NCI-H2107 (cell line): ENCODE data around the gene PPP1R3G.

Experiments
- DNase-seq: peaks from one replicate; lab custom pipeline; 2025; lab: John Stamatoyannopoulos, UW

The PPP1R3G gene

DNA sequence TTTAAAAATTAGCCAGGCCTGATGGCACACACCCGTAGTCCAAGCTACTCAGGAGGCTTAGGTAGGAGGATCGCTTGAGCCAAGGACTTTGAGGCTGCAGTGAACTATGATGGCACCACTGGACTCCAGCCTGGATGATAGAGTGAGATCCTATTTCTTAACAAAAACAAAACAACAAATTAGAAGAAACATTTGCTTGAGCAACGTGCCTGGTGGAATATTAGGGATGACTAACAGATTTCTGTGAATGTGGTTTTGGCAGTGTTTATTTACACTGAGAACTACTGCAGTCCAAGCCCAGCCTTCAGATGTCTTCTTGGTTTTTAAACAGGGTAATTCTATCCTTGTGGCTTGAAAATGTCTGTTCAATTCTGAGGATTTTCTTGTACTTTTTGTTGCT lies 9.2 kb downstream of the PPP1R3G start:
- no peak for DNase-seq

DNA sequence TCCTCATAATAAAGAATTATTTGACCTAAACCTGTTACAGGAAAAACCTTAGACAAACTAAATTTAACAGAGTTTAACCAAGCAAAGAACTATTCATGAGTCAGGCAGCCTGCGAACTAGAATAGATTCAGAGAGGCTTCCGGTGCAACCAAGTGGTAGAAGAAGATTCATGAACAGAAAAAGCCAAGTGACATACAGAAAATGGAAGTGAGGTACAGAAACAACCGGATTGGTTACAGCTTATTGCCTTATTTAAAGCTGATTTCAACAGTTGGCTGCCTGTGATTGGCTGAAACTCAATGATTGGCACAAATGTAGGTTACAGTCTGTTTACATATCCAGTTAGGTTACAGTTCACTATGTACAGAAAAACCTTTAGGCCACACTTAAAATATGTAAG lies 10.1 kb downstream of the PPP1R3G start:
- DNase-seq, result no peak

DNA sequence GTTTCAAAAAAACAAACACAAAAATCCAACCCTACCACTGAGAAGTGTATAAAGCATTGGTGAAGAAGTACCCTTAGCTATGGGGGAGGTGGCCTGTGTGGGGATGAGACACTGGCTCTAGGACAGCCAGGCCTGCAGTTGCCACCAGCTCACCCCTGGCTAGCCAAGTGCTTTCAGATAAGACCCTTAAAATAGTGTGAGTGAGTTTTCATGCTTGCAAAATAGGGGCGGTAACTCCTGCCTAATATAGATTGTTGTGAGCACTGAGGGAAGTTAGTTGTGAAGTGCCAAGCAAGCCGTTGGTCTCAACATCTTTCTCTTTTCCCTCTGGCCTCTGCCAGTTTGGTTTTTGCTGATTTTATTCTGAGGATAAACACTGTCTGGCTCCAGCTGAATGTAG lies 11.3 kb downstream of the PPP1R3G start:
- no peak for DNase-seq

DNA sequence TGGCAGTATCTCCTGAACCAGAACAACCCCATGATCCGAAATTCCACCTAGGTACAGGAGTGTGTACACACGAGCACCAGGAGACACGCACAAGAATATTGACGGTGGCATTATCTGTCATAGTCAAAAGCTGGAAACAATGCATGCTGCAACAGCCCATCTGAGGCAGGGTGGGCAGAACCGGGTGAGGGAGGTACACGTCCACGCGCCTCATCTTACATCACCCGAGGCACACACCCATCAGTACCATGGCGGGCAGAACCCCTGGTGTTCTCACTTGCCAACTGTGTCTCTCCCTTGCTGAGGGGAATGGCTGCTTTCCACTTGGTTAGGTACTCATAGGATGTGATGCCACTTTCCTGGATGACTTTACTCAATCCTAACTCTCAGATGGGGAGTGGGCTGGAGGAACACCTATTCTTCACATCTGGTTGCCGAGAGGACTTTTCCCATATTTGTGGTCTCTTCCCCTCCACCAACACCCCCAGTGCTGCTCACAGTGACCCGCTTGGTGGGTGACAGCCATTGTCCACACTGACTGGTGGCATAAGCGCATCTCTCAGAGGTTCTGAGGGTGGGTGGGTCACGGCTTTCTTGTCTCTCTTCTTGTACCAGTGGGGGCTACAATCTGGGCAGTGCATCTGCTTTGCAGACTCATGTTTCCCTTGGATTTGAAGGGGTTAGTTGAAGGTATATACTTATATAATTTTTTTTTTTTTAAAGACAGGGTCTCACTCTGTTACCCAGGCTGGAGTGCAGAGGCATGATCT lies 13.5 kb downstream of the PPP1R3G start:
- DNase-seq, result no peak

DNA sequence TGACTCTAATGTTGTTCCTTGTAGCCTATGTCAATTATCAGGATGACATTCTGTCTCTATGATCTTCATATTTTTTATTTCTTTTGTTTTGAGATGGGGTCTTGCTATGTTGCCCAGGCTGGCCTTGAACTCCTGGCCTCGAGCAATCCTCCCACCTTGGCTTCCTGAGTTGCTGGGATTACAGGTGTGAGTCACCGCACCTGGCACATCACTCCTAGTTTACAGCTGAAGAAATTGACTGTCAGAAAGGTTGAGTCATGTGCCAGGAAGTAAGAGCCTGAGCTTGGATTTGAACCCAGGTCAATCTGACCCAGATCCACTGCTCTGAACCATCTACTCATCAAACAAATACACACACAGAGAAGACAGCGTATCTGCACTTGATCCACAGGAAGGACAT lies 14.4 kb downstream of the PPP1R3G start:
- no peak for DNase-seq

DNA sequence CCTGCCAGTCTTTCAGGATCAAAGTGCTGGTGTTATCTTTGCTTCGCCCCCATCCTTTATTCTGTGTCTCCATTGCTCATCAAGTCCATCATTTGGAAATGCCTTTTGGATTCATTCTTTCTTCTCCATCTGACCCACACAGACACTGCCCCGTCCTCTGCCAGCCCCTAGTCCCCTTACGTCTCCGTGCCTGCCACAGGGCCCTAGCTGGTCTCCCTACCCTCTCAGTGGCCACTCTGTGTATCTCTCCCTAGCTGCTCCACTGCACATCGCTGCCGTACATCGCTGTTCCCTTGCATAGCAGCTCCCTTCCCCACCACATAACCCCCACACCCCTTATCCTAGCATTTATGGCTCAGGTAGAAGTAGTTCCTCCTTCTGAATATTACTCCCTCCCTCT lies 15.7 kb downstream of the PPP1R3G start:
- DNase-seq, result no peak

DNA sequence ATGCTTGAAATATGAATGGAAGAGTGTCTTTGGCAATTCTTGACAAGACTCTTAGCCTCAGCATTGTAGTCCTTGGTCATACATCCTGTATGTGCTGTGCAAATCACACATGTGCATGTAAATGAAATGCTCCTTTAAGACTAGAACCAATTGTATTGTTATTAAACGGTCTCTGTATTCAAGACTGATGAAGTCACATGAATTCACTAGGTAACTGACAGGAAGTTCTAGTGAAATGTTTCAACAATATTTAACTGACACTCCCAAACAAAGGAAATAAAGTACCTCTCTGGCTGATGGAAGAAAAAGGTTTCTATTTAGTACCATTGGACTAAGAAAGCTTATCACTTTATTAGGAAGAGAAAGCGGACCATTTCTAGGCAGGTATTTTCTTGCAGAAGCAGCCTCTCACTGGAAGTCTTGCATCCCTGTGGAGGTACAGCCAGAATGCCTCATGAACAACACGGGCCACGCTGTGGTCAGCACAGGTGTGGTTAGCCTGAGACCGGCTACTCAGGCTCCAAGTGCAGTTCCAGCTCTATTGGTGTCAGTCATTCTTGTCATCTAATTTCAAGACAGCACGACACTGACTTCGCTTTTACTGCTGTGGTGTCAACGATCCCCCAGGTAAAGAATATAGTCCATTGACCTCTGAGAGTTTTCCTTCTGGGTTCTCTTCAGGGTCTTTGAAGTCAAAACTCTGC lies 17.3 kb downstream of the PPP1R3G start:
- no peak for DNase-seq

DNA sequence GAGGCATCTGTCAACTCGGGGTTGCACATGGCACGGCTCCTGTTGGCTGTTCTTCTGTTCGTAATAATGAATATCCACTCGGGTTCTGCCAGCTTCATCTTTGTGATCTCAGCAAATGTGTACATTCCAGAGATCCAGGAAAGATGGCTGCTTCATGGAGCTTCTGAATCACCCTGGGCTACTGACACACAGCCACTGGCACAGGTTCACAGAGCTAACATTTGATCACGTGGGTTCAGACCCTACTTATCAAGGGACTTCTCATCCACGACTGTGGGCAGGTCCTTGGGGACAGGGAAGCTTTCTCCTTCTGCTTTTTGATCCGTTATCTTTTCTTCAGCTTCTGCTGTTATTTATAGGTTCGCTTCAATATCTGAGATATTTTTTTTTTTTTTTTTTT lies 18.1 kb downstream of the PPP1R3G start:
- no peak for DNase-seq

DNA sequence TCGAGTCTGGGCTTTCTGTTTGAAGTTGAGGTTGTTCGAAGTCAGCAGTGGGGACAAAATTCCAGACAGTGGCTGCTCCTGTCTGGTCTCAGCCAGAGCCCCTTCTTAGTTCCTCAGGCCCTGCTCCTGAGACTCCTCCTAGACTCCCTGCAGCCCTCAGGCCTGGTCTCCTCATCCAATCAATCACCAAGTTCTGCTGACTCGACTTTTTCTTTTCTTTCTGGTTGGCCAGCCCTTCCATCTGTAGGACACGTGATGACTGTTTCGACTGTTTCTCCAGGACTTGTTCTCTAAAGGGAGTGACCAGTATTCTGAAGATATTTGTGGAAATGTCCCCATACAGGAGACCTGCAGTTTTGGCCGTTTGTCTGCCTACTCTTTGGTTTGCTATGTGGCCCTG lies 19.5 kb downstream of the PPP1R3G start:
- DNase-seq, result no peak

DNA sequence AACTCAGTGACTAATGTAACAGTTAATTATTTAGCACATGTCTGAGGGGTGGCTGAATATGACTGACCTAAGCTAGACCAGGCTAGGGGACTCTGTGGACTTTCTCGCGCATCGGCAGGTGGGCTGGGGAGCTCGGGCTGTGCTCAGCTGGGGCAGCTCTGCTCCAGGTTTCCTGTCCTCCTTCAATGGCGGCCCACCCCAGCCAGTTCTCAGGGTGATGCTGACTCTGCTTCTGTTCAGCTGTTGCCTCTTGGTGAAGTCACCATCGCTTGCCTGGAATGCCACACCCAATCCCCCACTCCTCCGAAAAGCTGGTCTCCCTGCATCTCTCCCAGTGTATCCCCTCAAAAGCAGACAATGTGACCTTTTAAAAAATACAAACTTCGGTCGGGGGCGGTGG lies 20.0 kb downstream of the PPP1R3G start:
- no peak for DNase-seq

DNA sequence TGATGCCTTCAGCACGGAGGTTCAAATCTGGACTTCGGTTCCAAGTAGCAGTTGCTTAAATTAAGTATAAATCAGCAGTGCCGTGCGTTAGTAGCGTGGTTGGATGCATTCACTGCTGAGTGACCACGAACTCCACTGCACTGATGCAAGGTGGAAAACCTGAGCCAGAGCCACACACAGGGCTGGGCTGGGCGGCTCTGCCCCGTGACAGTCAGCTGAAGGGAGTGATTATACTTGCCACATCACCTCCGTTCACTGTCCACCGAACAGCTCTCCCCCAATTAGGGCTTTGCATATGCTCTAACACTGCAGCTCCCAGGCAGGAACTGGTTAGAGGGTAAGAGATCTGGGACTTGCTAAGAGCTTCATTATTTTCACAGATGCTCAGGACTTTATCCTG lies 22.2 kb downstream of the PPP1R3G start:
- no peak for DNase-seq

DNA sequence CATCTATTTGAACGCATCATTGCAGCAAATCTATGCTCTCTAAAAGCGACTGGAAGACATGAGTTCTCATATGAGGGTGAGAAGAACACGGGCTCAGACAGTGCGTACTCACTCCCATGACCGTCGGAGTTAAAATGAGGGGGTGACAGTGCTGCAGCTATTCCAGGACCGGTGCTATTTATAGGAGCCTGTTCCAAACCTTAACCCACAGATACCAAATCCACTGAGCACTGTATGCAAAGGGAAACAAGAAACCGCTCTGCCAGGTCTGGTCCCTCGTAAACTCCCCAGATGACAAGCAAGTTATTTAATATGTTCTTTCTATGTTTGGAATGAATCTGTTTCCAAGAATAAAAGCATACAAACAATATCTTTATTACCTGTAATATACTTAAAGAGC lies 22.9 kb downstream of the PPP1R3G start:
- no peak for DNase-seq

DNA sequence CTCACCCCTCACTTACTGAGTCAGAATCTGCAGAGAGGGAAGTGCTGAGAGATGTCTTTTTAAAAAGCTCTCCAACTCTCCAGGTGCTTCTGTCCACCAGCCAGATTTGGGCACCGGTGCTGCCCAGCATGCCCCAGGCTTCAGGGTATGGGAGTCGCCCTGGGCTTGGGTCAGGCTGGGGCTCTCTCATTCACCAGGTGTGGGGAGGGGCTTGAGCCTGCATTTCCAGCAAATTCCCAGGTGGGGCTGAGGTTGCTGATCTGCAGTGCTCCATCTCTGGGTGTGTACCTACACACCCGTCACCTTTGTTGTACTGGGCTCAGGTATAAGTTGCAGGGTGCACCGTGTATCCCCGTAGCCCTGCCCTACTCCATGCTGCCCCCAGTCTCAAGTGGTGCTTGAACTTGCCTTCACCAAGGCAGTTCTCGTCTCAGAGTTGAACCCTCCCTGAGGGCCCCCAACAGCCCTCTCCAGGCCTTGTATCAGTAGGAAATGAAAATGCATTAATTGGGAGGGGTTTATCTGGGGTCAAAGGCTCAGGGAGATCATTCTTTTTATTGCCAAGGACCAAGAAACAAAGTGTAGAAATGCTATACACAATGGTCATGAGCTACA lies 23.5 kb downstream of the PPP1R3G start:
- no peak for DNase-seq

DNA sequence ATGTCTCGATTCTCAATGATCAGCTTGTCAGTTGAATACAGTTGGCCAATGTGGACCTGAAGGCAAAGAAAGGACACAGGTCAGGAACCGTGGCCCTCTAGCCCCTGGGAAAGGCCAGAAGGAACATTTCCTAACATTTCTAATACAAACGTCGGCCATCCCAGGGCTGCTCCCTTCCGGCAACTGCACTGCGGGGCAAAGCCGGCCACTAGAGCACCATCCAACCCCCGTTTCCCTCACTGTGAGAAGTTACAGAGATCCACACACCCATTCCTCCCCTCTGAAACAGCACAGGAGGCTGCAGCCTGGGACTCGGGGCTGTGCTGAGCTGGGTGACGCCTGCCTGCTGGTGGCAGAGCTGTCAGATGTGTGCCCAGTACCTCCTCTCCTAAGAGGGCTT lies 24.3 kb downstream of the PPP1R3G start:
- DNase-seq, result no peak

DNA sequence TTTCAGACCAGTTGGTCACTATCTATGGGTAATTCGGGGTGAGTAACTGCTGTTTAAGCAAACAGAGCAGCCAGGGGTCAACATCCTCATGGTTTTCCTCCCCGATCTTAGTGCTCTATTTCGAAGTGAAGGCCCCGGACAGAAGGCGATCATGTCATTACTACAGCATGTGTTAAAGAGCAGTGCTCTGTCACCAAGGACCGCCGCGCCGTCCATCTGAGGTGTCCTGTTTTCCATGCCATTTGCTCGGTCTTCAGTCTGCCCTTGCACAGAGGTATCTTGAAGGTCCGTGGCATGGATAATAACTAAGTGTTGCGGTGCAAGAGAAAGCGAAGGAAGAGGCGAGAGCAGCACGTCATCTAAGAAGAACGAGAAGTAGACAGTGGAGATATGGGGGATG lies 25.1 kb downstream of the PPP1R3G start:
- no peak for DNase-seq

DNA sequence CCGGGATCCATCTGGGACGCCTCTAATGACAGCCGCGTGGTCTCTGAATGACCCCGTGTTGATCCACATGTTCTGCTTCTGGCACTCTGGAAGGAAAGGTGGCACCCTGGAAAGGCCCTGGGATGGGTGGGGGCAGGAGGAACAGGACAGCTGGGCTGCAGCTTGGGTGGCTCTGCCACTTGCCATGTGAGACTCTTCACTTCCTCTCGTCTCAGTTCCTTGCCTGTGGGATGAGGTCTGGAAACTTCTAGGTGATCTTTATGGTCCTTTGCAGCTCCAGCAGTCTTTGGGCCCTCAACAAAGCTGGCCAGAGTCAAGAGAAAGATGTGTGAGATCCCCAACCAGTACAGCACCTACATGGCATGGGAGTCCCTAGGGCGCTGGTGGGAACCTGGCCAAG lies 26.5 kb downstream of the PPP1R3G start:
- no peak for DNase-seq

DNA sequence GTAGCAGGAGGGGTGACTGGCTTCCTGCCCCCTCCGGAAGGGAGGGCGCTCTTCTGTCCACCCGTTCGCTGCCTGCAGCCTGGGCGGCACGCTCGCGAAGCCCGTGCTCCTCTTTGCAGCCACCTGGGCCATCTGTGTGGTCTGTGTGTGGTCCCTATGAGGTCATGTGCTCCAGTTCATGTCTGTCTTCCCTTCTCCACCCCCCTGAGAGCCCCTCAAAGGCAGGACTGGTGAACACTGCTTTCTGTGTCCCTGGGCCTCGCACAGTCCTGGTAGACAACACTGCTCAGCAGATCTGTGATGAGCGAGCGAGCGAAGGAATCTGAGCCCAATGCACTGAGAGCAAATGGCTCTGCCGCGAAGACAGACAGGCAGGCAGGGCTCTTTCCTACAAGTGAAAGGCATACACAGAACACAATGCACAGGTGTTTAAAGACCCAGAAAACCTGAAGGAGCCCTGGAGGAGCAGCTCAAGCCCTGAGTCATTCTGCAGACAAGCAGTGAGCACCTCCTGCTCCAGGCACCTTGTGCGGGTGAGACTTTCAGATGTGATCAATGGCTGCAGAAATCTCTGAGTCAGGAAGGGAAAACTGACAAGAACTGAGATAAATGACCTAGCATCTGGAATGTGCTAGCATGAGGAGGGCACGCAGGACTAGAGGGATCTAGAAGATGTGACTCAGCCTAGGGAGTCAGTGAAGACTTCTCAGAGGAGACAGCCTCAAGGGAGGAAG lies 27.1 kb downstream of the PPP1R3G start:
- DNase-seq, result no peak

DNA sequence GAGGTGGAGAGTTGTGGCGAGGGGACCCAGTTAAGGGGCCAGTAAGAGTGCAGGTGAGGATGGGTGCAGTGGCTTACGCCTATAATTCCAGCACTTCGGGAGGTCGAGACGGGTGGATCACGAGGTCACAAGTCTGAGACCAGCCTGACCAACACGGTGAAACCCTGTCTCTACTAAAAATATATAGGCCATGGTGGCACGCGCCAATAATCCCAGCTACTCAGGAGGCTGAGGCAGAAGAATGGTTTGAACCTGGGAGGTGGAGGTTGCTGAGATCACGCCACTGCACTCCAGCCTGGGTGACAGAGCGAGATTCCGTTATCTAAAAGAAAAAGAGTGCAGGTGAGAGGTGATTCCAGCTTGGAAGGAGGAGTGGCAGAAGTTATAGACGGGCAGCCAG lies 28.0 kb downstream of the PPP1R3G start:
- DNase-seq, result no peak

DNA sequence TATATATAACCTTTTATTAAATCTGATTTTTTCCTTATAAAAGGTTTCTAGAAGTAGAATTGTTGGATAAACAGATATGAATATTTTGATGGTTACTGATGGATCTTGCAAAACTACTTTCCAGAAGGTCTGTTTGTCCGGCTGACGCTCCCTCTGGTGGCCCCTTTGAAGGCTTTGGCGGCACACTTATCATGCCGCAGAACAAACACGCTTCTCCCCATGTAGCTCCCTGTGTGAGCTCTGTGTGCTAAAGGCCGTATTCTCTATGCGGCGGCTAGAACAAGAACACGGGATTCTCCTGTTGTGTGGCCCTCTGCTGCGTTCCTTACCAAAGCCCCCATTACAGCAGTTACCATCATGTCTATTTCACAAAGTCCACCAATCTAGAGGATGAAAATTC lies 30.0 kb downstream of the PPP1R3G start:
- no peak for DNase-seq

DNA sequence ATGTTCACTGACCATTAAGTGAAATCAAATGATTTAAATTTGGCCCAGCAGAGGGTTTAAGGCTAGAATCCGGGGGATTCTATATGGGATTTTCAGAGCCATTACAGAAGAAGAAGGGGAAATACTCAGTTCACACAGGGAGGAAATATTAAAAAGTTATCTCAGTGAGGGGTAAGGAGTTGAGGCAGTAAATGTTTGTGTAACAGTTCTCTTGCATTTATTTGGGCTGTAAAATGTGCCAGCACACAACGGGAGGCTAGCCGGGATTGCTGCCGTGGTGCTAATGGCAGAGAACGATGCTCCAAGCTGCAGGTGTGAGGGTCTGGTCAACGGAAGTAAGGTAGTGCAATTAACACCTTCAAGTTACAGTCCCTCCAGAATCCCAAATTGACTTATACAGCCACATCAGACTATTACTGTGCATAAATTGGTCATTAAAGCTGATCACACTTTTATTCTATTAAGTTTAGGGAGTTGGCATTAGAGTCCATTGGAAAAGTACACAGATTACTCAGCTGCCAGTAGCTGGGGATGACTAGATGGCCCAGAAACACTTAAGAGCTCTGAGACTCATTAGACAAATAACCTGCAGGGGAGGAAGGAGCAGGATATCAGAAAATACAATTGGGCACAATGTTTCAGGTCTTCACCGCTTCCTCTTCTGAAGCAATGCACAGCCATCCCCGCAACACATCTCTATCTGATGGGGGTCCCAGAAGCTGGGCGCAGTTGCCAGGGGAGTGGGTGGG lies 31.3 kb downstream of the PPP1R3G start:
- DNase-seq, result no peak

DNA sequence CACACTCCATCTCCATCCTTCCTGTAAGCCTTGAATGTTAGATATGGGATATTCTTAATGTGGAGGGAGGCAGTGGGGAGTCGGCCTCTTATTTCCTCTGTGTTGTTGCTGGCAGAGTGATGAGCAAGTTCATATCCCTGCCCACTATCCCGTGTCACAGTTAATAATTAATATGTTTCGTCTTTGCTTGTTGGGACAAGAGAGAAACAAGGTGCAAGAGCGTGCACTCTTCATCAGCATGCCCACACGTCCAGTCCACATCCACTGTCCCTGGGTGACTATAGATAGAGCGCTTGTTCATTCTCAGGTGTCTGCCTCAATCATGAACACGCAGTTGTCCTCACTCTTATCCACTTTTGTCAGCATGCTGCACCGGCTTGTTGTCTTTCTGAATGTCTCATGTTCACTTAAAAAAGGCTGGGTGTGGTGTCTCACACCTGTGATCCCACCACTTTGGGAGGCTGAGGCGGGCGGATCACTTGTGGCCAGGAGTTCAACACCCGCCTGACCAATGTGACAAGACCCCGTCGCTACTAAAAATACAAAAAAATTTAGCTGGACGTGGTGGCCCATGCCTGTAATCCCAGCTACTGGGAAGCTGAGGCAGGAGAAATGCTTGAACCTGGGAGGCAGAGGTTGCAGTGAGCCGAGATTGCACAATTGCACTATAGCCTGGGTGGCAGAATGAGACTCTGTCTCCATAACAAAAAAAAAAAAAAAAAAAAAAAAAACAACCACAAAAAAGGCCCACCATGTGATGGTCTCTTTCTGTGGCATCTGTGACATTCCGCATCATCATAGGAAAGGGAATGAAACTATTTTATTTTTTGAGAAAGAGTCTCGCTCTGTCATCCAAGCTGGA lies 34.2 kb downstream of the PPP1R3G start:
- no peak for DNase-seq
